Activated CD8-positive, alpha-beta memory T cell treated with anti-CD3 and anti-CD28 coated beads, Interleukin-2, amount 50 U/mL, for 1 hour (primary cell): ENCODE measurements around the gene CRIP2.

Experiments
- DNase-seq: peaks from one replicate; pipeline ENCODE4 v3.0.0-alpha.2; 2020; ENCODE audit errors: extremely low read depth

CRIP2 gene

DNA sequence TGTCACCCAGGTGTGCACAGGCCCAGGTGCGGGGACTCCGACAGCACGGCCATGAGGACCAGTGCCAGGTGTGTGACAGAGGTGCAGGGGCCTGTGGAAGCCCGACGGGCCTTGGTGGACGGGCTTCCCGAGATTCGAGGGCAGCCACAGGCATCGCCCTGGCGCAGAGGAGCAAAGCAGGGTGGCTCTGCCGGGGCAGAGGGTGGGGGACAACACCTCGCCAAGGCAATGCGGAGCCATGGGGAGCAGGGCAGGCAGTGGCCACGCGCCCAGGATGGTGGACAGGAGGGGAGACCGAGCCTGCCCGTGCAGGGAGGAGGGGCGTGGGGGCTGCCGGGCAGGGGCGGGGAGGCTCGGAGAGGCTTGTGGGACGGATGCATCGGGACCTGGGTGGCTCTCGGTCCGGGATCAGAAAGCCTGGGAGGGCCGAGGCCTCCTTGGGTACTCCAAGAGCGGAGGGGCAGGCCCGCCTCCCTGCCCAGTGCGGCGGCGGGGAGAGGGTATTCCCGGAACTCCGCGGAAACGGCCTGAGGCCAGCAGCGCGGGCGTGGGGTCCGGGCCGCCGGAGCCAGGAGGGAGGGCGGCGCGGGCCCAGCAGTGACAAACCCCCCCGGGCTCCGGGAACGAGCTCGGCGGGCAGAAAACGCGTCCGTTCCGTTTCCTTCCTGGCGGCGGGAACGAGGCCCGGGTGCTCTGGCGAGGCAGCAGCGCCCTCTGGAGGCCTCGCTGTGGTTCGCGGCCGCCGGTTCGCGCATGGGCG lies 53.4 kb downstream of the CRIP2 start:
- peak; percentile 33 for DNase-seq

DNA sequence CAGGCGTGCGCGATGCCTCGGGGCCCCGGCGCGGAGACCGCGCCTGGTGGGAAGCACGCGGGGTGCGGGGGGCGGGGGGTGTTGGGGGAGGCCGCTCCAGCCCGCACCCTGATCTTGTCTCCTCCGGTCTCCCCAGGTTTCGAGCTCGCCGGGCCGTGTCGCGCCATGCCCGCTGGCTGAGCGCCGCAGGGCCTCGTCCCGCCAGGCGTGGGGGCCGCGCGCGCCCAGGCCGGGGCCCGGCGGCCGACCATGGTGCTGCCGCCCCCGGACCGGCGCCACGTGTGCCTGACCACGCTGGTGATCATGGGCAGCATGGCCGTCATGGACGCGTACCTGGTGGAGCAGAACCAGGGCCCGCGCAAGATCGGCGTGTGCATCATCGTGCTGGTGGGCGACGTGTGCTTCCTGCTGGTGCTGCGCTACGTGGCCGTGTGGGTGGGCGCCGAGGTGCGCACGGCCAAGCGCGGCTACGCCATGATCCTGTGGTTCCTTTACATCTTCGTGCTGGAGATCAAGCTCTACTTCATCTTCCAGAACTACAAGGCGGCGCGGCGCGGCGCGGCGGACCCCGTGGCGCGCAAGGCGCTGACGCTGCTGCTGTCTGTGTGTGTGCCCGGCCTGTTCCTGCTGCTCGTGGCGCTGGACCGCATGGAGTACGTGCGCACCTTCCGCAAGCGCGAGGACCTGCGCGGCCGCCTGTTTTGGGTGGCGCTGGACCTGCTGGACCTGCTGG lies 54.1 kb downstream of the CRIP2 start:
- DNase-seq = no peak

DNA sequence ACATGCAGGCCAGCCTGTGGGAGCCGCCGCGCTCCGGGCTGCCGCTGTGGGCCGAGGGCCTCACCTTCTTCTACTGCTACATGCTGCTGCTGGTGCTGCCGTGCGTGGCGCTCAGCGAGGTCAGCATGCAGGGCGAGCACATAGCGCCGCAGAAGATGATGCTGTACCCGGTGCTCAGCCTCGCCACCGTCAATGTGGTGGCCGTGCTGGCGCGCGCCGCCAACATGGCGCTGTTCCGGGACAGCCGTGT lies 54.6 kb downstream of the CRIP2 start:
- DNase-seq = no peak
